Measurements from ENCODE around the gene CACNA1S. TPM values are rescaled to one million over a fixed set of nuclear protein-coding genes. Genes with fewer than 3 reads are reported as not detected.

CACNA1S gene
- total and polyA plus RNA-seq, 2 donors (not counting 1 experiment from before 2014, with no cell fraction given) = not detected

GRCh38 chr1:200991097-200991614 is 121.1 kb downstream of the CACNA1S start:
- no peak overlapping the region for H3K9ac ChIP-seq (ENCODE audit: low read length)
- Mint-ChIP-seq H3K27ac (no peak overlapping the region), H3K27me3 (no peaks in the 10 kb centered on the region), H3K4me1 (no peaks in the 10 kb centered on the region), H3K4me3 (no peak overlapping the region), H3K9me3 (ENCODE audit: insufficient read depth) (no peaks in the 10 kb centered on the region)
- no peak overlapping the region for H2AFZ ChIP-seq (ENCODE audit: insufficient read depth, low read depth, low read length, poor library complexity, severe bottlenecking)
- no peak overlapping the region for H3K4me2 ChIP-seq (replicated peaks; ENCODE audit: low read depth, low read length, poor library complexity, severe bottlenecking)
- H3K4me3 ChIP-seq (ENCODE audit: control extremely low read depth in 1 of 5, extremely low read depth in 1 of 5, insufficient read depth in 1 of 5, low read depth in 2 of 5, low read length in 4 of 5) = no peak overlapping the region
- H4K20me1 ChIP-seq (ENCODE audit: control insufficient read depth, insufficient read depth, low read length, poor library complexity, severe bottlenecking) = peaks cover 6% of the 10 kb centered on the region
- H3K27me3 ChIP-seq (replicated peaks in 1 of 4; ENCODE audit: control extremely low read depth in 1 of 4, control insufficient read depth in 3 of 4, insufficient read depth in 4 of 4, low read length in 3 of 4) = no peaks in the 10 kb centered on the region
- TF ChIP-seq EZH2 (IDR thresholded peaks at IDR 0.05; ENCODE audit: borderline replicate concordance, insufficient read depth, low read depth, low read length, poor library complexity, severe bottlenecking) (no peak), CTCF (IDR thresholded peaks at IDR 0.05) (no peak)
- peaks cover 1 to 94% of the 10 kb centered on the region in 2 experiments for H3K36me3 ChIP-seq (replicated peaks in 1 of 2; ENCODE audit: control extremely low read depth in 1 of 2, control insufficient read depth in 1 of 2, extremely low read depth in 1 of 2, insufficient read depth in 2 of 2, low read length in 1 of 2)
- DNase-seq (no peak), ATAC-seq (ENCODE audit: low read depth) (no peak)
- ChIA-PET CTCF (interaction anchor here (2.5 to 5.9 kb wide), 2 partner anchors 12 to 51 kb away, joined by 12 to 28 read pairs; no protein-coding TSS in a partner anchor), POLR2A (no interaction called here)
- no peak overlapping the region for H3K27ac ChIP-seq (ENCODE audit: low read length in 2 of 2)
- intact Hi-C loops (cut with micrococcal nuclease) = no loop called here
- H3K9me3 ChIP-seq (ENCODE audit: control extremely low read depth in 1 of 3, control insufficient read depth in 2 of 3, insufficient read depth in 1 of 3, low read length in 2 of 3) = no peaks in the 10 kb centered on the region
- H3K4me1 ChIP-seq (ENCODE audit: control insufficient read depth in 2 of 2, insufficient read depth in 2 of 2, low read length in 2 of 2) = no peaks in the 10 kb centered on the region
- 98% methylated on average over 10 of the region's 10 CpGs for WGBS (ENCODE audit: insufficient coverage)
- no peaks in the 10 kb centered on the region for H3K79me2 ChIP-seq (ENCODE audit: control insufficient read depth, insufficient read depth, low read length)

GRCh38 chr1:200990114-200990513 is 122.1 kb downstream of the CACNA1S start:
- Histone ChIP-seq H3K9ac (ENCODE audit: low read length) (no peak overlapping the region), H3K27ac (ENCODE audit: low read length in 2 of 2) (no peak overlapping the region), H3K36me3 (replicated peaks in 1 of 2; ENCODE audit: control extremely low read depth in 1 of 2, control insufficient read depth in 1 of 2, extremely low read depth in 1 of 2, insufficient read depth in 2 of 2, low read length in 1 of 2) (peaks cover 1 to 84% of the 10 kb centered on the region in 2 experiments), H3K79me2 (ENCODE audit: control insufficient read depth, insufficient read depth, low read length) (no peaks in the 10 kb centered on the region), H3K27me3 (replicated peaks in 1 of 4; ENCODE audit: control extremely low read depth in 1 of 4, control insufficient read depth in 3 of 4, insufficient read depth in 4 of 4, low read length in 3 of 4) (no peaks in the 10 kb centered on the region), H3K4me3 (ENCODE audit: control extremely low read depth in 1 of 5, extremely low read depth in 1 of 5, insufficient read depth in 1 of 5, low read depth in 2 of 5, low read length in 4 of 5) (no peak overlapping the region), H2AFZ (ENCODE audit: insufficient read depth, low read depth, low read length, poor library complexity, severe bottlenecking) (no peak overlapping the region), H3K9me3 (ENCODE audit: control extremely low read depth in 1 of 3, control insufficient read depth in 2 of 3, insufficient read depth in 1 of 3, low read length in 2 of 3) (no peaks in the 10 kb centered on the region), H3K4me2 (replicated peaks; ENCODE audit: low read depth, low read length, poor library complexity, severe bottlenecking) (no peak overlapping the region), H4K20me1 (ENCODE audit: control insufficient read depth, insufficient read depth, low read length, poor library complexity, severe bottlenecking) (peaks cover 2% of the 10 kb centered on the region), H3K4me1 (ENCODE audit: control insufficient read depth in 2 of 2, insufficient read depth in 2 of 2, low read length in 2 of 2) (no peaks in the 10 kb centered on the region)
- POLR2A ChIA-PET = no interaction called here
- Mint-ChIP-seq H3K9me3 (ENCODE audit: insufficient read depth) (no peaks in the 10 kb centered on the region), H3K4me3 (no peak overlapping the region), H3K4me1 (no peaks in the 10 kb centered on the region), H3K27me3 (no peaks in the 10 kb centered on the region), H3K27ac (no peak overlapping the region)
- CTCF ChIA-PET = interaction anchor here (5.9 kb wide), 1 partner anchor 11 kb away, joined by 28 read pairs; no protein-coding TSS in a partner anchor
- WGBS (ENCODE audit: insufficient coverage) = 100% methylated on average over 6 of the region's 9 CpGs
- no peak for DNase-seq
- TF ChIP-seq EZH2 (IDR thresholded peaks at IDR 0.05; ENCODE audit: borderline replicate concordance, insufficient read depth, low read depth, low read length, poor library complexity, severe bottlenecking) = no peak
- no peak for TF ChIP-seq CTCF (IDR thresholded peaks at IDR 0.05)
- ATAC-seq (ENCODE audit: low read depth) = no peak
- intact Hi-C loops (cut with micrococcal nuclease) = no loop called here

Other genes with a start within 250 kb of the CACNA1S start
- gene GPR25, start 239.4 kb downstream of the CACNA1S start, total RNA-seq = 1.8 and 3.1 TPM in 2 replicates
- gene GPR25, start 239.4 kb downstream of the CACNA1S start, polyA plus RNA-seq = 1.1 and 3.1 TPM in 2 replicates
- gene INAVA, start 217.5 kb downstream of the CACNA1S start, total RNA-seq = 0.34 TPM in 1 of 2 replicates, not detected in the other
- 0.06 and 0.07 TPM in 2 replicates for gene INAVA, start 217.5 kb downstream of the CACNA1S start, polyA plus RNA-seq
- 41.6 and 42.0 TPM in 2 replicates for gene KIF21B, start 88.7 kb downstream of the CACNA1S start, total RNA-seq
- 32.0 and 41.1 TPM in 2 replicates for gene KIF21B, start 88.7 kb downstream of the CACNA1S start, polyA plus RNA-seq
- not detected in 2 replicates for gene ASCL5, start 14.8 kb upstream of the CACNA1S start, total RNA-seq
- not detected in 2 replicates for gene ASCL5, start 14.8 kb upstream of the CACNA1S start, polyA plus RNA-seq
- gene TMEM9, start 42.0 kb upstream of the CACNA1S start, total RNA-seq = 28.9 and 29.2 TPM in 2 replicates
- 23.6 and 25.2 TPM in 2 replicates for gene TMEM9, start 42.0 kb upstream of the CACNA1S start, polyA plus RNA-seq
- gene IGFN1, start 78.4 kb upstream of the CACNA1S start, total RNA-seq = not detected in 2 replicates
- not detected in 2 replicates for gene IGFN1, start 78.4 kb upstream of the CACNA1S start, polyA plus RNA-seq
- gene PKP1, start 171.1 kb upstream of the CACNA1S start, total RNA-seq = not detected in 2 replicates
- gene PKP1, start 171.1 kb upstream of the CACNA1S start, polyA plus RNA-seq = not detected in 2 replicates

All from B cell (primary cell).